HepG2 (cell line): ENCODE results near the gene ARHGEF26. TPM values are rescaled to one million over a fixed set of nuclear protein-coding genes. Genes with fewer than 3 reads are reported as not detected.

ENCODE experiments used
- ATF1 ChIP-seq: IDR thresholded peaks from 2 replicates; pipeline ENCODE4 v1.6.1; 2016; ENCODE audit warnings: mild to moderate bottlenecking, control low read depth
- FOXK2 ChIP-seq: fragments of 450-650 bp; IDR thresholded peaks from 2 replicates; pipeline ENCODE4 v1.6.1; 2016
- GTF3A ChIP-seq: sonication (generic); formaldehyde crosslinking; conservative IDR thresholded peaks from 2 replicates; pipeline ENCODE4 v1.4.0; 2020; ENCODE audit warnings: mild to moderate bottlenecking, missing genetic modification reagents
- KDM1A ChIP-seq: IDR thresholded peaks from 2 replicates; pipeline ENCODE4 v1.6.1; 2016; ENCODE audit warnings: missing compliant biosample characterization
- KLF16 ChIP-seq, 2 experiments: sonication (generic) in 1 of 2; formaldehyde crosslinking in 1 of 2; IDR thresholded peaks; 2 replicates each; pipeline versions ENCODE4 v1.6.1 to v1.8.0; 2016 to 2023; ENCODE audit warnings: missing genetic modification reagents in 2 of 2, missing compliant biosample characterization in 1 of 2
- PAX8 ChIP-seq: sonication (generic); formaldehyde crosslinking; IDR thresholded peaks from 2 replicates; pipeline ENCODE4 v1.8.0; 2022; ENCODE audit warnings: mild to moderate bottlenecking, missing genetic modification reagents, borderline replicate concordance
- PBX2 ChIP-seq: IDR thresholded peaks from 2 replicates; pipeline ENCODE4 v1.6.1; 2016; ENCODE audit warnings: control low read depth
- POLR2A ChIP-seq, 2 experiments: IDR thresholded peaks; 2 replicates each; pipeline ENCODE4 v1.6.1; 2011; ENCODE audit warnings: low read depth in 2 of 2, low read length in 2 of 2, mild to moderate bottlenecking in 1 of 2, moderate library complexity in 1 of 2; ENCODE audit not compliant: insufficient read depth in 1 of 2
- RARA ChIP-seq: IDR thresholded peaks from 2 replicates; pipeline ENCODE4 v1.6.1; 2016; ENCODE audit warnings: missing genetic modification reagents, missing compliant biosample characterization
- RBM39 ChIP-seq: fragments of 200-400 bp; formaldehyde crosslinking; IDR thresholded peaks from one replicate; pipeline ENCODE4 v1.6.1; 2018; ENCODE audit warnings: antibody characterized with exemption, mild to moderate bottlenecking, low read depth, low read length; ENCODE audit not compliant: poor library complexity, severe bottlenecking
- SIN3A ChIP-seq: IDR thresholded peaks from 2 replicates; pipeline ENCODE4 v1.6.1; 2011; ENCODE audit warnings: low read depth, mild to moderate bottlenecking, control low read depth, low read length, borderline replicate concordance
- SP2 ChIP-seq: sonication (generic); formaldehyde crosslinking; IDR thresholded peaks from 2 replicates; pipeline ENCODE4 v1.5.1; 2020; ENCODE audit warnings: mild to moderate bottlenecking, missing genetic modification reagents
- ZKSCAN5 ChIP-seq: sonication (generic); formaldehyde crosslinking; IDR thresholded peaks from 2 replicates; pipeline ENCODE4 v1.5.1; 2020; ENCODE audit warnings: mild to moderate bottlenecking, missing genetic modification reagents
- ZNF124 ChIP-seq: sonication (generic); formaldehyde crosslinking; IDR thresholded peaks from 2 replicates; pipeline ENCODE4 v1.4.0; 2020; ENCODE audit warnings: missing genetic modification reagents
- ZNF205 ChIP-seq: IDR thresholded peaks from 2 replicates; pipeline ENCODE4 v1.6.1; 2018; ENCODE audit warnings: missing biosample characterization, missing genetic modification reagents
- ZNF3 ChIP-seq: IDR thresholded peaks from 2 replicates; pipeline ENCODE4 v1.7.0; 2017; ENCODE audit warnings: inconsistent platforms
- ZNF33A ChIP-seq: sonication (generic); formaldehyde crosslinking; IDR thresholded peaks from 2 replicates; pipeline ENCODE4 v1.5.1; 2020; ENCODE audit warnings: missing genetic modification reagents, mild to moderate bottlenecking, moderate library complexity, borderline replicate concordance
- ZNF451 ChIP-seq: sonication (generic); formaldehyde crosslinking; IDR thresholded peaks from 2 replicates; pipeline ENCODE4 v1.5.0; 2020; ENCODE audit warnings: mild to moderate bottlenecking, missing genetic modification reagents
- ZNF513 ChIP-seq: sonication (generic); formaldehyde crosslinking; conservative IDR thresholded peaks from 2 replicates; pipeline ENCODE4 v1.5.0; 2020; ENCODE audit warnings: missing genetic modification reagents
- ZNF589 ChIP-seq: sonication (generic); formaldehyde crosslinking; conservative IDR thresholded peaks from 2 replicates; pipeline ENCODE4 v1.8.0; 2022; ENCODE audit warnings: mild to moderate bottlenecking, moderate library complexity, missing genetic modification reagents
- ZSCAN20 ChIP-seq: sonication (generic); formaldehyde crosslinking; IDR thresholded peaks from 2 replicates; pipeline ENCODE4 v1.4.0; 2020; ENCODE audit warnings: missing genetic modification reagents, mild to moderate bottlenecking, borderline replicate concordance
- ZSCAN29 ChIP-seq: sonication (generic); formaldehyde crosslinking; conservative IDR thresholded peaks from 2 replicates; pipeline ENCODE4 v1.4.0; 2020; ENCODE audit warnings: mild to moderate bottlenecking, missing genetic modification reagents
- polyA plus RNA-seq, 8 experiments: library from polyadenylated mRNA; depleted of rRNA in 3 of 8; stranded (reverse) in 7 of 8; unstranded in 1 of 8; fragments of >200 nt; fragmentation: Illumina TruSeq in 4 of 8; extraction: Trizol in 4 of 8; gene quantifications; 2 replicates each; pipeline versions ENCODE4 v1.2.1 to v1.2.3, GENCODE V29; 2011 to 2016; ENCODE audit warnings: low read depth in 4 of 8, missing spikeins in 1 of 8, mixed read lengths in 1 of 8; ENCODE audit not compliant: insufficient read depth in 1 of 8
- total RNA-seq, 5 experiments: library from RNA; depleted of rRNA; stranded (reverse); fragments of >200 nt; fragmentation: Illumina TruSeq; extraction: Trizol; gene quantifications; 2 replicates each; pipeline ENCODE4 v1.2.3, GENCODE V29; 2016; ENCODE audit warnings: low read depth in 1 of 5
- TF ChIP-seq, protein P1 (sequence below): sonication (generic); formaldehyde crosslinking; IDR thresholded peaks from 2 replicates; pipeline ENCODE4 v1.4.0; 2020; ENCODE audit warnings: missing genetic modification reagents; ENCODE audit errors: not compliant biosample characterization
- TF ChIP-seq, protein P2 (sequence below): sonication (generic); formaldehyde crosslinking; IDR thresholded peaks from 2 replicates; pipeline ENCODE4 v1.5.1; 2020; ENCODE audit warnings: mild to moderate bottlenecking, missing genetic modification reagents, moderate library complexity
- TF ChIP-seq, protein P3 (sequence below): sonication (generic); formaldehyde crosslinking; IDR thresholded peaks from 2 replicates; pipeline ENCODE4 v1.4.0; 2020; ENCODE audit warnings: missing genetic modification reagents, borderline replicate concordance

The ARHGEF26 gene
- total and polyA plus RNA-seq, 2 of the 13 experiments (the other 11 are each of a cell fraction or from before 2014, with no cell fraction given), result 0.74 to 6.1 TPM

DNA sequence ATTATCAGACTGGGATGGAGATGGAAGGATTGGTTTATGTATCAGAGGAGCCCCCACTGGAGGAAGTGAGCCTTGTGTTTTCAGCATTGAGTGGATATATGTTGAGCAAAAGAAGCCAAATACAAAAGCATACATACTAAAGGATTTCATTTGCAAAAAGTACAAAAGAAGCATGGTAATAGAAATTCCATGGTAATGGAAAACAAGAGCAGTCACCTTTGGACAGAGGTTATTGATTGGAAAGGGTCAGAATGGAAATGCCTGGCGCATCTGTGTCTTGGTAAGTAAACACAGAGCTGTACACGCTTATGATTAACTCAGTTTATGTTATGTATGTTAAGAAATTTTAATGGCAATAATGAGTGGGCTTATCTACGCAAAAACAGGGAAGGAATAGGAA, 130.4 kb downstream of the ARHGEF26 start (continued):
- TF ChIP-seq ZNF205 (CRISPR knock-in tag) (peak; percentile 49; the same call in 1 of the 2 replicates), ZNF513 (CRISPR knock-in tag) (no peak), ZSCAN29 (no peak), KLF16 (CRISPR knock-in tag; IDR thresholded peaks at IDR 0.05) (peak in 1 of 2 experiments; percentile 61; a peak in 1 of 4 replicates), PAX8 (CRISPR knock-in tag) (no peak), KDM1A (CRISPR knock-in tag) (peak; percentile 61; the same call in 1 of the 2 replicates), ZNF451 (CRISPR knock-in tag) (no peak), ZNF33A (no peak), POLR2A (IDR thresholded peaks at IDR 0.05; ENCODE audit: insufficient read depth in 1 of 2, low read depth in 2 of 2, low read length in 2 of 2) (no peak), PBX2 (CRISPR knock-in tag) (no peak), ZNF124 (peak; percentile 70; the same call in 1 of the 2 replicates), SP2 (no peak), ZKSCAN5 (no peak), FOXK2 (peak; percentile 73), ZSCAN20 (no peak), RARA (CRISPR knock-in tag) (peak; percentile 76), RBM39 (no peak), GTF3A (CRISPR knock-in tag) (no peak), SIN3A (no peak), ATF1 (0 out of 2 replicates have a peak, but pooled peaks have one; percentile 50), ZNF589 (CRISPR knock-in tag) (0 out of 2 replicates have a peak, but pooled peaks have one; percentile 43), ZNF3 (CRISPR knock-in tag) (peak; percentile 81; the same call in 1 of the 2 replicates)
- TF ChIP-seq, protein P1, sequence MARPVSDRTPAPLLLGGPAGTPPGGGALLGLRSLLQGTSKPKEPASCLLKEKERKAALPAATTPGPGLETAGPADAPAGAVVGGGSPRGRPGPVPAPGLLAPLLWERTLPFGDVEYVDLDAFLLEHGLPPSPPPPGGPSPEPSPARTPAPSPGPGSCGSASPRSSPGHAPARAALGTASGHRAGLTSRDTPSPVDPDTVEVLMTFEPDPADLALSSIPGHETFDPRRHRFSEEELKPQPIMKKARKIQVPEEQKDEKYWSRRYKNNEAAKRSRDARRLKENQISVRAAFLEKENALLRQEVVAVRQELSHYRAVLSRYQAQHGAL (CRISPR knock-in tag), result no peak
- TF ChIP-seq, protein P2, sequence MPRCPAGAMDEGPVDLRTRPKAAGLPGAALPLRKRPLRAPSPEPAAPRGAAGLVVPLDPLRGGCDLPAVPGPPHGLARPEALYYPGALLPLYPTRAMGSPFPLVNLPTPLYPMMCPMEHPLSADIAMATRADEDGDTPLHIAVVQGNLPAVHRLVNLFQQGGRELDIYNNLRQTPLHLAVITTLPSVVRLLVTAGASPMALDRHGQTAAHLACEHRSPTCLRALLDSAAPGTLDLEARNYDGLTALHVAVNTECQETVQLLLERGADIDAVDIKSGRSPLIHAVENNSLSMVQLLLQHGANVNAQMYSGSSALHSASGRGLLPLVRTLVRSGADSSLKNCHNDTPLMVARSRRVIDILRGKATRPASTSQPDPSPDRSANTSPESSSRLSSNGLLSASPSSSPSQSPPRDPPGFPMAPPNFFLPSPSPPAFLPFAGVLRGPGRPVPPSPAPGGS (CRISPR knock-in tag), result no peak
- TF ChIP-seq, protein P3, sequence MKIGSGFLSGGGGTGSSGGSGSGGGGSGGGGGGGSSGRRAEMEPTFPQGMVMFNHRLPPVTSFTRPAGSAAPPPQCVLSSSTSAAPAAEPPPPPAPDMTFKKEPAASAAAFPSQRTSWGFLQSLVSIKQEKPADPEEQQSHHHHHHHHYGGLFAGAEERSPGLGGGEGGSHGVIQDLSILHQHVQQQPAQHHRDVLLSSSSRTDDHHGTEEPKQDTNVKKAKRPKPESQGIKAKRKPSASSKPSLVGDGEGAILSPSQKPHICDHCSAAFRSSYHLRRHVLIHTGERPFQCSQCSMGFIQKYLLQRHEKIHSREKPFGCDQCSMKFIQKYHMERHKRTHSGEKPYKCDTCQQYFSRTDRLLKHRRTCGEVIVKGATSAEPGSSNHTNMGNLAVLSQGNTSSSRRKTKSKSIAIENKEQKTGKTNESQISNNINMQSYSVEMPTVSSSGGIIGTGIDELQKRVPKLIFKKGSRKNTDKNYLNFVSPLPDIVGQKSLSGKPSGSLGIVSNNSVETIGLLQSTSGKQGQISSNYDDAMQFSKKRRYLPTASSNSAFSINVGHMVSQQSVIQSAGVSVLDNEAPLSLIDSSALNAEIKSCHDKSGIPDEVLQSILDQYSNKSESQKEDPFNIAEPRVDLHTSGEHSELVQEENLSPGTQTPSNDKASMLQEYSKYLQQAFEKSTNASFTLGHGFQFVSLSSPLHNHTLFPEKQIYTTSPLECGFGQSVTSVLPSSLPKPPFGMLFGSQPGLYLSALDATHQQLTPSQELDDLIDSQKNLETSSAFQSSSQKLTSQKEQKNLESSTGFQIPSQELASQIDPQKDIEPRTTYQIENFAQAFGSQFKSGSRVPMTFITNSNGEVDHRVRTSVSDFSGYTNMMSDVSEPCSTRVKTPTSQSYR (CRISPR knock-in tag), result no peak
